UCSD-AML1 (cell line): ENCODE measurements around the gene MAP3K7CL.
"Not testable (repeated sequence)": the region's sequence is repeated elsewhere in the genome, so short reads cannot be mapped to it uniquely, and the experiment has no call there.

Experiments
- DNase-seq: peaks from one replicate; lab custom pipeline; 2025; ENCODE audit not compliant: unreplicated experiment; lab: John Stamatoyannopoulos, UW

The MAP3K7CL gene

DNA sequence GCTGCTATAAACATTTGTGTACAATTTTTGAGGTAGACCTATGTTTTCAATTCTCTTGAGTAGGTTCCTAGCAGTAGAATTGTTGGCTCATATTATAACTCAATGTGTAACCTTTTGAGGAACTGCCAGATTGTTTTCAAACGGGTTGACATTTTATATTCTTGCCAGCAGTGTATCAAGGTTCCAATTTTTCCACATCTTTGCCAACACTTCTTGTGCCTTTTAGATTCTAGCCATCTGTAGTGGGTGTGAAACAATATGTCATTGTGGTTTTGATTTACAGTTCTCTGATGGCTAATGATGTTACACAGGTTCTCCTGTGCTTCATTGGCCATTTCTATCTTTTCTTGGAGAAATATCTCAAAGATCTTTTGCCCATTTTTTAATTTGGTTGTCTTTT lies 36.4 kb downstream of the MAP3K7CL start:
- no peak for DNase-seq

DNA sequence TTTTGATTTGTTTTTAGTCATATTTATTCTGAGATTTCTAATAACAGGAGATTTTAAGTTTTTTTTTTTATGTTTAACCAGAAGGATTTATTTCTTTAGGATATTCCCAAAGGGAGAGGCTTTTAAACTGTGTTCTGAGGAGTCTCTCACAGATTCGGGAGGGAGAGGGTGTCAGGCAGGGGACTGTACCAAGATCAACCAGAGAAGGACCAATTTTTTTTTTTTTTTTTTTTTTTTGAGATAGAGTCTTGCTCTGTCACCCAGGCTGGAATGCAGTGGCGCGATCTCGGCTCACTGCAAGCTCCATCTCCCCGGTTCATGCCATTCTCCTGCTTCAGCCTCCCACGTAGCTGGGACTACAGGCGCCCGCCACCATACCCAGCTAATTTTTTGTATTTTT lies 37.0 kb downstream of the MAP3K7CL start:
- DNase-seq: not testable (repeated sequence)

DNA sequence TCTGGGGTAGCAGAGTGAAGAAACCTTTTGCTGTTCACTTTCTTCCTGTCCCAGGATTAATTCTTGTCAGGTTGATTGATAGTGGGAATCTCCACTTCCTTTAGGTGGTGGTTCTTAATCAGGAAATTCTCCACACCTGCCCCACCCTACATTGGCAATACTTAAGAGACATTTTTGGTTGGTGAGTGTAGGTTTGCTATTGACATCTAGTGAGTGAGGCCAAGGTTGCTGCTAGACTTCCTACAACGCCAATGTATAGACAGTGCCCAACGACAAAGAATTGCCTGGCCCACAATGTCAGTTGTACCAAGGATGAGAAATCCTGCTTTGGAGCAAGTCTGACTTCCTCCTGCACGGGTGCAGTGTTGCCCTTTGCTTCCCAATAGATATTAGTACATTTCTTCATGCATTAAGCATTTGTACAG lies 38.5 kb downstream of the MAP3K7CL start:
- DNase-seq: no peak

DNA sequence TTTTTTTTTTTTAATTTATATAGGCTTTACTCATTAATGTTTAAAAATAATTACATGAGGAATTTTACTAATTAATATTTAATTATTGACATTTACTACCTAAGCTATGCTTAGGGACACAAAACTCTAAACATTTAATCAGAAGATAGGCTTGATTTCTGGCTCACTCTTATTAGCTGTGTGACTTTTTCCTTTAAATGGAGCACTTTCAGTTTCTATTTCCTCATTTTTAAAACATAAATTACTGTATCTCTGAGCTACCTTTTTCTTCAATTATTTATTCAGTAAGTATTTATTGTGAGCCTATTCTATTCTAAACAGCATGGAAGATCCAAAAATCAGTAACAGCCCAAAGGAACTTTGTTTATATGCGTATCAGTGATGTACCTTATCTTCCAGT lies 40.5 kb downstream of the MAP3K7CL start:
- DNase-seq: no peak

DNA sequence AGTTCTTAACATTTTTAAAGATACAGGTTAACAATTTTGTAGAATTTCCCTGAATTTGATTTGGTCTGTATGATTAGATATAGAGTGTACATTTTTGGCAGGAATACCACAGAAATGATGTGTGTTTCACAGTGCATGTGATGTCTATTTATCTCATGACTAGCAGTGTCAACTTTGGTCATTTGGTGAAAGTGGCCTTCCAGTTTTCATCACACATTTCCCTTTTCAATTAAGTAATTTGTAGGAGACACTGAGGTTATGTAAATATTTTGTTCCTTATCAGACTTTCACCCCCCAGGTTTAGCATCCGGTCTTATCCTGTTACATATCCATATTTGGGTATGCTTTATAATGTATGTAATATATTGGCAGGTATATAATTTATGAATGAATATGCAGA lies 41.8 kb downstream of the MAP3K7CL start:
- no peak for DNase-seq

DNA sequence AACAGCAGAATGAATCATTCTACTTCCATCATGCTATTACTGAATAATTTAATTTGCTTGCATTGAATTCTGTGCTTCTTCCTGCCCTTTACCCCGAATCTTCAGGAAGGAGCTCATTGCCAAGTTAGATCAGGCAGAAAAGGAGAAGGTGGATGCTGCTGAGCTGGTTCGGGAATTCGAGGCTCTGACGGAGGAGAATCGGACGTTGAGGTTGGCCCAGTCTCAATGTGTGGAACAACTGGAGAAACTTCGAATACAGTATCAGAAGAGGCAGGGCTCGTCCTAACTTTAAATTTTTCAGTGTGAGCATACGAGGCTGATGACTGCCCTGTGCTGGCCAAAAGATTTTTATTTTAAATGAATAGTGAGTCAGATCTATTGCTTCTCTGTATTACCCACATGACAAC lies 44.2 kb downstream of the MAP3K7CL start:
- no peak for DNase-seq

DNA sequence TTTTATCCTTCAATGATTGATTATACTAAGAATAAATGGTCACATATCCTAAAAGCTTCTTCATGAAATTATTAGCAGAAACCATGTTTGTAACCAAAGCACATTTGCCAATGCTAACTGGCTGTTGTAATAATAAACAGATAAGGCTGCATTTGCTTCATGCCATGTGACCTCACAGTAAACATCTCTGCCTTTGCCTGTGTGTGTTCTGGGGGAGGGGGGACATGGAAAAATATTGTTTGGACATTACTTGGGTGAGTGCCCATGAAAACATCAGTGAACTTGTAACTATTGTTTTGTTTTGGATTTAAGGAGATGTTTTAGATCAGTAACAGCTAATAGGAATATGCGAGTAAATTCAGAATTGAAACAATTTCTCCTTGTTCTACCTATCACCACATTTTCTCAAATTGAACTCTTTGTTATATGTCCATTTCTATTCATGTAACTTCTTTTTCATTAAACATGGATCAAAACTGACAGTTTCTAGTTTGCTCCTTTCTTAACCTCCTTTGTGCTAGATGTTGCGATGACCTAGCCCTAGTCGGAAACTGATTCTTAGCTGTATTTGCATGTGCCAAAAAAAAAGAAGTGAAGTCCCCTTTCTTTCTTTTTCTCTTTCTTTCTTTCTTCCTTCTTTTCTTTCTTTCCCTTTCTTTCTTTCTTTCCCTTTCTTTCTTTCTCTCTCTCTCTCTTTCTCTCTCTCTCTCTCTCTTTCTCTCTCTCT lies 45.1 kb downstream of the MAP3K7CL start:
- DNase-seq: no peak

DNA sequence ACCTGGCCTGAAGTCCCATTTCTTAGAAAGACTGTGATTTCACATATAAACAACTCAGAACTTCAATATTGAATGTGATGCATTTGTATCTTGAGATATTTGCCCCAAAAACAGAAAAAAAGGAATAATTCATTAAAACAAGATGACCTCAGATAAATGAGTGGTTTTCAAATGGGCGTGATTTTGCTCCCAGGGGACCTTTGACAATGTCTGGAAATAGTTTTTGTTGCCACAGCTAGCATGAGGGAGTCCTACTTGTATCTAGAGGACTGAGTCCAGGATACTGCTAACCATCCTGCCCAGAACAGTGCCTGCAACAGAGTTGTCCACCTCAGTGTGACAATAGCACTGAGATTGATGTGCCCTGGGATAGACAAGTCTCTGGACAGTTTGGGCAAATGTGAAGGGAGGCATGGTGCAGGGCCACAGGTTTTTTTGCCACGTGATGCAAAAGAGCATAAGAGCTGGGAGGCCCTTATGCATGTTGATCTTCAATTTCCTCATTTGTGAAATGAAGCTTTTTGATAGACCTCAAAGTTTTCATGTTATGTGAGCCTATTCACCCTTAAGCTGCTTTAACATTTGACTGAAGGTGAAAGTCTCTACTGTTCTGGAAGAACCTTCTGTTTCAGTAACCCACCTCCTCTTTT lies 46.2 kb downstream of the MAP3K7CL start:
- no peak for DNase-seq

DNA sequence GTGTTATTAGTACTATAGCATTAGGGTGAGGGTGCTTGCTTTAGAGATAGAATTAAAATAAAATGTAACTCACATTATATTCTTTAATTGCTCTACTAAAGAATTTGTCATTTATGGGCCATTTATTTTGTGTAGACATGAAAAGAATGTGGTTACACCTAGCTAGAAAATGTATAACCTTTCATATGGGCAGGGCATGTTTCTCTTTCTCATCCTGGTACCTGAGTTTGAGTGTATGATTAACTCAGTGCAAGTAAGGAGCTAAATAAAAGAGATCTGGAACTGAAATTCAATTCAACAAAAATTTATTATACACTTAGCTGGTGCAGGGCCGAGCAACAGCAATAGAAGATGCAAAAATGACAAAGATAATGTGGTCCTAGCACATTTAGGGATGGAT lies 47.4 kb downstream of the MAP3K7CL start:
- DNase-seq: no peak

DNA sequence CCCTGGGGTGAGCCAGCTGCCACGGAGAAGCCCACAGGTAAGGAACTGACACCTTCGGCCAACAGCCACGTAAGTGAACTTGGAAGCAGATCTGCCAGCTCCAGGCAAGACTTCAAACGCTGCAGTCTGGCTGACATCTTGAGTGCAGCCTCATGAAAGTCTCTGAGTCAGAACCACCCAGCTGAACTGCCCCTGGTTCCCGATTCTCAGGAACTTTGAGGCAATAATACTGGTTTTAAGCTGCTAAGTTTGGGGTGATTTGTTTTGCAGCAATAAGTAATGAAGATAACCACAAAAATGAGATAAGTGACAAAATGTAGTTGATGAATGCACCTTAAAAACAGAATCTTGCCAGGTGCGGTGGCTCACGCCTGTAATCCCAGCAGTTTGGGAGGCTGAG lies 48.5 kb downstream of the MAP3K7CL start:
- no peak for DNase-seq

DNA sequence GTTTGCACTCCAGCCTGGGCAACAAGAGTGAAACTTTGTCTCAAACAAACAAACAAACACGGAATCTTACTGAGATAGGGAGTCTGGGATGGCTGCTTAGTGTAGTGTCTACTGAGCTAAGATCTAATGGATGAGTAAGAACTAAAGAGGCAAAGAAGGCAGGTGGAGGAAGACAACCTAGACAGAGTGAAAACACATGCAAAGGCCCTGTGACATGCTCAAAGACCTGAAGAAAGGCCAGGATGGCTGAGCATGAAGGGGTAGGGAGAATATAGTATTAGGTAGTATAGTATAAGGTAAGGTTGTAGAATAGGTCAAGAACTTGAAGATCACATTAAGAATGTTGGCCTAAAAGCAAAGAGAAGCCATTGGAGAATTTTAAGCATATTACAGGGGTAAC lies 49.1 kb downstream of the MAP3K7CL start:
- DNase-seq: no peak

DNA sequence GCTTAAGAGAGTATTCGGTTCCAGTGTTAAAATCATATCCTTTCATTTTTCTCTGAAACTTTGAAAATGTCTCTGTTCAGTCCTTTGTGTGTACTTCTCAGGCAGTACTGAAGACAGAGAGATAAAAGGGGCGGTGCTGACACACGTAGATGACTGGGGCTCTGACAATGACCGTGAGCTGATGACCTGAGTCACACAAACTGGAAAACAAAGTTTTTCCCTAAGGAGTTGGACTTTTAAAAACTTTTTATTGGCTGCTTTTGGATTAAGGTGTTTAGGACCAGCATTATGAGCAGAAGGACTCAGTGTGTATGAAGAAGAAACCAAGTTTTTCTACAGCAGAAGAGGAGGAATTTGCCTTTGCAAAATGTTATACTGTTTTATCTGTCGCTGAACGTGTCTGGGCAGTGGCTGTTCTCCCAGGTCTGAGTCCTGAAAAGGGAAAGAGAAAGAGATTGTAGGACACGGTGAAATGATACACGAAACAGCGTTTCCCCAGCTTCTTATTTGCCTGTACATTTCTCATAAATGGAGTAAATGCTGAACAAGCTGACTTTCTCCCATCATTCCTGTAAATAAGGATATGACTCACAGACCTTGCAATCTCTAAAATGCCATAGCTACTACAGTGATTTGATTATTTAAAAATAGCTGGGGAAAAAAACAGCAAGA lies 51.5 kb downstream of the MAP3K7CL start:
- no peak for DNase-seq

DNA sequence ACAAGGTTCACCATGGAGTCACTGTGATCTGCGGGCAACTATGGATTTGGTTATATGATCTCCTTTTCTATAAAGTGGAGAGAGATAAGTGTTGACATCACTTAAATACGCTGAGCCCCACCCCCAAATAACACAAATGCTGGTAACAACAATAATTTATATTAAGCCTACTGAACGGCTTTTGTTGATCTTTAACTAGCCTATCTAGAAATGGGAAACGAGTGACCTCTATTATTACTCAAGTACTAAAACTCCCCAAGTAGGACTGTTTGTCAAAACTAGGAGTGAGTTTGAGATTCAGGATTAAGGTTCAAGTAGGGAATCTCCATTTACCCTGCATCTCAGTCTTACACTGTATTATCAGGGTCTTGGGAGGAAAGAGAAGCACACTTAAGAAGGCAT lies 52.2 kb downstream of the MAP3K7CL start:
- no peak for DNase-seq

DNA sequence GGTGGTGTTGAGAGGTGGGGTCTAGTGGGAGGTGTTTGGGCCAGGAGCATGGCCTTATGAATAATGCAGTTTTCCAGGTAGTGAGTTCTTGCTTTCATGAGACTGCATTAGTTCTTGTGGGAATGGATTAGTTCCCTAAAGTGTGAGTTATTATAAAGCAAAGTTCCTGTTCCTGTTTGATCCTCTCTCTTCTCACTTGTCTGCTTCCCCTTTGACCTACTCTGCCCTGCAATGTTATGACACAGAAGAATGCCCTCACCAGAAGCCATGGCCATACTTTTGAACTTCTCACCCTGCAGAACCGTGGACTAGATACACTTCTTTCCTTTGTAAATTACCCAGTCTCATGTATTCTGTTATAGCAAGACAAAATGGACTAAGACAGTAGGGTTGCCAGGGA lies 53.6 kb downstream of the MAP3K7CL start:
- no peak for DNase-seq

DNA sequence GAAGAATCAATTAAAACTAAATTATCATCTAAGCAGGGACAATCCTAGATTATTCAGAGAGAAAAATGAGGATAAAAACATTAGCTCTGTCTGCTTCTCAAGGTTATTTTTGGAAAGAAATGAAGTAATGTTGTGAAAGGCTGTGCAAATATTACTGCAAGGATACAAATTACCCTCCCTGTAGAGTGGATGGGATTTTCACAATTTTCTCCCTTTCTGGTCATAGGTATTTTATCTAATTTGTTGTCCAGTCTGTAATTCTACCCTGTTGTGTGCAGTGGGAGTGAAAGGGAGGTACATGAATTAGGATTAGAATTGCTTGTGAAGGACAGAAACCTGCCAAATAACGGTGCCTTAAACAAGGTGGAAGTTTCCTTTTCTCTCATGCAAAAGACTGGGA lies 54.7 kb downstream of the MAP3K7CL start:
- DNase-seq: no peak

DNA sequence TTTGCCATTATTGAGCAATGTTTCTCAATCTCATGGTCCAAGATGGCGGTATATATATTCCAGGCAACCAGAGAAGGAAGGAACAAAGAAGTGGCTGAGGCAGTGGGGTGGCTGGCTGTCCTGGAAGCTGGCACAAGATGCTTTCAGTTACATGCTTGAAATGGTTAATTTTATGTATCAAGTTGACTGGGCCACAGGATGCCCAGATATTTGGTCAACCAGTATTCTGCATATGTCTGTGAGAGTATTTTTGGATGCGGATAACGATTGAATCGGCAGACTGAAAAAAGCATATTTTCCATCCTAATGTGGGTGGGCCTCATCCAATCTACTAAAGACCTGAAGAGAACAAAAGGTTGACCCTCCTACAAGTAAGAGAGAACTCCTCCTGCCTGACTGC lies 55.2 kb downstream of the MAP3K7CL start:
- no peak for DNase-seq

DNA sequence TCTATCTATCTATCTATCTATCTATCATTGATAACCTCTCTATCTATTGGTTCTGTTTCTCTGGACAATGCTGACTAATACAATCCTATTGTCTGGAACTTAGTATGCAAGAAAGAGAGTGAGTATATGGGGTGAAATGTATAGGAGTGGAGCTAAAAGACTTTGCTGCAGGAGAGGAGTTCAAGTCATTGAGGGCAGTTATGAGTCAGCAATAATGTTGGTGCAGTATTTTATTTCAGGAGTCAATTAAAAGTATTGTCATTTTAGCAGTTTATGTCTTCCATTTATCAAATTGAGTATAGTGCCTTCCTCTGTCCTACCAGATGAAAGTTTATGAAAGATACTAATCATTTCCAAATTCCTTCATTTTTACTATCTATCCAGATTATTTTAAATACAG lies 55.8 kb downstream of the MAP3K7CL start:
- DNase-seq: no peak

DNA sequence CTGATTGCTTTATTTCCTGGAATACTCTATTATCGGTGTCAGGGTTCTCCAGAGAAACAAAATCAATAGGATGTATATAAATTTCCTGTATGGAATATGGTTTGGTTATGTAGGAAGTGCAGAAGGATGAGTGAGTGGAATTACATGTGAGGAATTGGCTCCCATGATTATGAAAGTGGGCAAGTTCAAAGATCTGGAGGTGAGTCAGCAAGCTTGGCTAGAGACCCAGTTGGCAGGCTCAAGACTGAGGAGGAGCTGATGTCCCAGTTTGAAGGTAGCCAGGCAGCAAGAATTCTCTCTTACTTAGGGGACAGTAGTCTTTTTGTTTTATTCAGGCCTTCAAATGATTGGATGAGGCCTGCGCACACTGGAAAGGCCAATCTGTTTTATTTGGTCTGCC lies 57.5 kb downstream of the MAP3K7CL start:
- DNase-seq: no peak

DNA sequence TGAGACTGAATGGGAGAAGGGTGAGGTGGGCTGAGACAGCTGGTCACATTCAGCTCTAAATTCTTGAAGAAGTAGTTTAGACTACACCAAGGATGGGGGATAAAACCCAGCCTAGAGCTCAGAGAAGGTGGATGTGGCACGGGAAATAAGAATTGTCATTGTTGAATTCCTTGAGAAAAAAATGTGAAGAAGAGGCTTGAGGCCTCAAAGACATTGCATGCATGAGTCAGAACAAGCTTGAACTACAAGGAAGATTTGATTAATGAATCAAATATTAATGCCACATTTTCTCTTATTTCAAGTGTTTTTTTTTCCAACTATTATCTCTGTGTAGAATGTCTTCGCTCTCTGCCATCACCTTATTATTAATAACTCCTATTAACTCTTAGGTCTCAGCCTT lies 58.9 kb downstream of the MAP3K7CL start:
- no peak for DNase-seq

DNA sequence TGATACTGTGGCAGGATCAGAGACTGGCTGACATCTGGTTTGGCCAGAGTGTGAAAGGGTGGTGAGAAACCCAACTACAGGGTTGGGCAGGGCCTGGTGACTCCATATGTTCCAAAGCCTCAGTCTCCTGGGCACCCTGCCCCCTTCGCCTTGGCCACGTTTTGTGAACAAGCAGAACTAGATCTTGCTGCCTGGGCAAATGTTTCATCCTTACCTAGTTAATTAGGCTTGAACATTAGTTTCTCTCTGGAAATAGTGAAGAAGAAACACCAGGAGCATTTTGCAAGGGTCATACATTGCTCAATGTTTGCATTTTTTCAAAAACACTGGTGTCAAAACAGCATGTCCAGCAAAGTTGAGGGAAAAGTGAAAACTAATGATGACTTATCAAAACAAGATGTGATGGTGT lies 60.5 kb downstream of the MAP3K7CL start:
- no peak for DNase-seq

DNA sequence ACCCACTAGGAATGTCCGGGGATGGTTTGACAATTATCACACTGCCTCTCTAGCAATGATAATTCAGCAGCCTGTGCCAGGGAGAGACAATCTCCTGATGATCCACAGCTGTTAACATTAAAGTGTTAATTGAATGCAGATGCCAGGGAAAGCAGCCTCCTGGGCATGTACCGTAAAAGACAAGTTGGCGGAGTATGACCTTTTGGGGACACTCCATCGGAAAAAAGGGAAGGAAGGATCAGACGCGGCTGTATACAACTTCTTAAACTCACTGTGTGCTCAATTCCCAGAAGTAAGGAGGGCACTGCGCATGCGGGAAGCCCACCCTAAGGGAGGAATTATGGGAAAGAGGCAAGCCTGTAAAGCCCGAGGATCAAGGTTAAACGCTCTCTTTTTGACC lies 62.6 kb downstream of the MAP3K7CL start:
- no peak for DNase-seq

DNA sequence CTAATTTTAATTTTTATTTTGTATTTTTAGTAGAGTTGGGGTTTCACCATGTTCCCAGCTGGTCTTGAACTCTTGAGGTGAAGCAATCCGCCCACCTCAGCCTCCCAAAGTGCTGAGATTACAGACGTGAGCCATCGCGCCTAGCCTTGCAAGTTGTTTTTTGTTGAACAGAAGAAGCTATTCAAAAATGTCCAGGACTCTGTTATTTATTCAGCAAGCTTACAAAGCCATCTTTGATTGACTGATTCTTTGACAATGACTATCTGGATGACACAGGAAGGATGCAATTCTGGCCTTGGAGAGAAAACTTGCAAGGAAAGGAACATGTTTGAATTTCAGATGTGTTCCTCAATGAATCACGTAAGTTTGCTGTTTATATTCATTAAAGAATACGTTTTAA lies 63.5 kb downstream of the MAP3K7CL start:
- DNase-seq: no peak
